ENCODE results near the gene AATK. TPM values are rescaled to one million over a fixed set of nuclear protein-coding genes. Genes with fewer than 3 reads are reported as not detected.

Gene AATK
- total RNA-seq, 1 experiment from 2014 or later: 0.46 TPM

DNA sequence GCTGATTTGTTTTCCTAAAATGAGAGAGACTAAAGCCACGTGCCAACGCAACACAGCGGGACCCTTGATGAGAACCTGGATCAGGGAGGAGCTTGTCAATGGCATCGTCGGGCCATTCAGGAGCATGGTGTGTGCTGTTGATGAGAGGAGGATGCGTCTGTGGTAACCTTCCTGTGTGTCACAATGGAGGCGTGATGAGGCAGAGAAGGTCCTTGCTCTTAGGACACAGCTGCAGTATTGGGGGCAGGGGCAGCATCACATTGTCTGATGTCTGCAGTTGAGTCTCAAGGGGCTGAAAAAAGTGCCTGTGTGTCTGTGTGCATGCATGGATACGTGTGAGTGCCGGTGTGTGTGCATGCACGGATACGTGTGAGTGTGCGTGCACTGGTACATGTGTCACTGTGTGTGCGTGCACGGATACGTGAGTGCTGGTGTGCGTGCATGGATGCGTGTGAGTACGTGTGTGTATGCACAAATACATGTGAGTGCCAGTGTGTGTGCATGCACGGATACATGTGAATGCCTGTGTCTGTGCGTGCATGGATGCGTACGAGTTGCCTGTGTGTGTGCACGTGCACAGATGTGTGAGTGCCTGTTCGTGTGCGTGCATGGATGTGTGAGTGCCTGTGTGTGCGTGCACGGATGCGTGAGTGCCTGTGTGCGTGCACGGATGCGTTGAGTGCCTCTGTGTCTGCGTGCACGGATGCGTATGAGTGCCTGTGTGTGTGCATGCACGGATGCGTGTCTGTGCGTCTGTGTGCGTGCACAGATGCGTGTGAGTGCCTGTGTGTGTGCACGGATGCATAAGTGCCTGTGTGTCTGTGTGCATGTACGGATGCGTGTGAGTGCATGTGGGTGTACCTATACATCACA lies 91.8 kb downstream of the AATK start:
- no peak overlapping the region for H3K27ac ChIP-seq
- H3K9me3 ChIP-seq (ENCODE audit: insufficient read depth, low read depth): no peaks in the 10 kb centered on the region
- CTCF ChIA-PET: no interaction called here
- POLR2A ChIA-PET (ENCODE audit: unreplicated experiment): no interaction called here
- no peaks in the 10 kb centered on the region for H3K36me3 ChIP-seq (ENCODE audit: low read depth)
- H4K20me1 ChIP-seq (ENCODE audit: insufficient read depth): no peaks in the 10 kb centered on the region
- DNase-seq: no peak
- no peaks in the 10 kb centered on the region for H3F3A ChIP-seq (ENCODE audit: insufficient read depth, low read depth)
- H3K27me3 ChIP-seq (ENCODE audit: insufficient read depth, low read depth): no peaks in the 10 kb centered on the region
- intact Hi-C loops (cut with micrococcal nuclease; ENCODE audit: unreplicated experiment): no loop called here
- H3K4me1 ChIP-seq (replicated peaks; ENCODE audit: insufficient read depth): no peaks in the 10 kb centered on the region
- no peaks in the 10 kb centered on the region for H3K9me2 ChIP-seq (ENCODE audit: insufficient read depth)
- H2AFZ ChIP-seq: no peak overlapping the region
- H3K4me3 ChIP-seq: no peak overlapping the region
- BruUV-seq (replicated peaks): no TSS peak
- TF ChIP-seq EZH2 (IDR thresholded peaks at IDR 0.05; ENCODE audit: low read depth): no peak
- TF ChIP-seq, protein P1, sequence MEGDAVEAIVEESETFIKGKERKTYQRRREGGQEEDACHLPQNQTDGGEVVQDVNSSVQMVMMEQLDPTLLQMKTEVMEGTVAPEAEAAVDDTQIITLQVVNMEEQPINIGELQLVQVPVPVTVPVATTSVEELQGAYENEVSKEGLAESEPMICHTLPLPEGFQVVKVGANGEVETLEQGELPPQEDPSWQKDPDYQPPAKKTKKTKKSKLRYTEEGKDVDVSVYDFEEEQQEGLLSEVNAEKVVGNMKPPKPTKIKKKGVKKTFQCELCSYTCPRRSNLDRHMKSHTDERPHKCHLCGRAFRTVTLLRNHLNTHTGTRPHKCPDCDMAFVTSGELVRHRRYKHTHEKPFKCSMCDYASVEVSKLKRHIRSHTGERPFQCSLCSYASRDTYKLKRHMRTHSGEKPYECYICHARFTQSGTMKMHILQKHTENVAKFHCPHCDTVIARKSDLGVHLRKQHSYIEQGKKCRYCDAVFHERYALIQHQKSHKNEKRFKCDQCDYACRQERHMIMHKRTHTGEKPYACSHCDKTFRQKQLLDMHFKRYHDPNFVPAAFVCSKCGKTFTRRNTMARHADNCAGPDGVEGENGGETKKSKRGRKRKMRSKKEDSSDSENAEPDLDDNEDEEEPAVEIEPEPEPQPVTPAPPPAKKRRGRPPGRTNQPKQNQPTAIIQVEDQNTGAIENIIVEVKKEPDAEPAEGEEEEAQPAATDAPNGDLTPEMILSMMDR (conservative IDR thresholded peaks at IDR 0.05): no peak
- no peak overlapping the region for H3K4me2 ChIP-seq
- no peaks in the 10 kb centered on the region for H3K79me2 ChIP-seq (ENCODE audit: low read depth)

DNA sequence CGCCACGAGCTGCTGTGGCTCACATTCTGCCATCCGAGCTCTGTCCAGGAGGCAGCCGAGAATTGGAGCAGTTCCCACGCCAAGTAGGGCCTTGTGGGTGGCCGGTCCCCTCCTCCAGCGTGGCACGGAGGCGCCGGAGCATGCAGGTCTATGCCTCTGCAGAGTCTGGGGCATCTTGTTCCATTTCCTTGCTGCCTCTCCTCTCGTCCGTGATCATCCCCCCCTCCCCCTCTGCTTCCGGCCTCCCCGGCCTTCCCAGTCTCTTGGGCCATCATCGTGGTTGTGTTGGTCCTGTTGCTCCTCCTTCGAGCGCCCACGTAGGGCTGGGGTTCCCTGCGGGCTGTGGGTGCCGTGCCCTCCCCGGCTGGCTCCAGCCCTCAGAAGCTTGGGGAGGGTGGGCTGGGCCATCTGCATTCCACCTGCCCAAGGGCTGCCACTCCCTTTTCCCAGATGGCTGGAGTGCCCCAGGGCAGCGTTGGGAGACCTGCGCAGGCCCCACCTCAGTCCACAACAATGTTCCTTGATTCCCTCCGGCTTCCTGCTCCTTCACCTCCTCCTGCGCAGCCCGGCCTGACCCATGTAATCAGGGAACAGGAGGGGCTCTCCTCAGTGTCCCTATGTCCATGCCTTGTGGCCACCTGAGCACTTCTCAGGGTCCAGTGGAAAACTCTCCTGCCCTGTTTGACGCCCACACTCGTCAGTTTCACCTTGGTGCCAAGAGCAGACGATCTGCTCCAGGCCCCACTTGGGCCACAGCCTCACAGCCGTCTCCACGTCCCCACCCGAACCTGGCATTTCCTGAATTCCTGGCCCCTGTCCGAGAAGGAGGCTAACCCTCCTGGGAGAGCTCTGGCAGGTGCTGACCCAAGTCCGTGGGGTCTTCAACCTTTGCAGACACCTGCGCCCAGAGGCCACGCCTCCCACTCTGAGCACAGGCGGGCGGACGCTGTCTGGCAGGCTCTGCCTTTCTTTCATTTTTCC lies 94.0 kb downstream of the AATK start:
- Histone ChIP-seq H3K4me3 (no peak overlapping the region), H3K4me2 (no peak overlapping the region), H2AFZ (no peak overlapping the region), H3K36me3 (ENCODE audit: low read depth) (no peaks in the 10 kb centered on the region), H3K27ac (0 out of 2 replicates have a peak overlapping the region, but pooled peaks have one; percentile 19), H3K9me2 (ENCODE audit: insufficient read depth) (no peaks in the 10 kb centered on the region), H3K27me3 (ENCODE audit: insufficient read depth, low read depth) (no peaks in the 10 kb centered on the region), H3K79me2 (ENCODE audit: low read depth) (no peaks in the 10 kb centered on the region), H3K9me3 (ENCODE audit: insufficient read depth, low read depth) (no peaks in the 10 kb centered on the region), H4K20me1 (ENCODE audit: insufficient read depth) (0 out of 2 replicates have a peak, but pooled peaks cover 4% of the 10 kb centered on the region), H3F3A (ENCODE audit: insufficient read depth, low read depth) (no peaks in the 10 kb centered on the region), H3K4me1 (replicated peaks; ENCODE audit: insufficient read depth) (no peaks in the 10 kb centered on the region)
- no peak for TF ChIP-seq EZH2 (IDR thresholded peaks at IDR 0.05; ENCODE audit: low read depth)
- TF ChIP-seq, protein P1 (conservative IDR thresholded peaks at IDR 0.05): no peak
- intact Hi-C loops (cut with micrococcal nuclease; ENCODE audit: unreplicated experiment): loop anchor here (1.0 kb wide), 4 partner anchors 22 to 35 kb away; no protein-coding TSS in a partner anchor
- CTCF ChIA-PET: interaction anchor here (1.2 kb wide), 1 partner anchor 29 kb away, joined by 4 read pairs; no protein-coding TSS in a partner anchor
- POLR2A ChIA-PET (ENCODE audit: unreplicated experiment): interaction anchor here (0.5 to 1.1 kb wide), 6 partner anchors 22 to 59 kb away, joined by 3 to 5 read pairs (median 4); no protein-coding TSS in a partner anchor
- BruUV-seq (replicated peaks): no TSS peak
- DNase-seq: peak; percentile 63 to 97
